Measurements from ENCODE around the gene RGP1. TPM values are rescaled to one million over a fixed set of nuclear protein-coding genes. Genes with fewer than 3 reads are reported as not detected.

RGP1 gene
- polyA plus RNA-seq, 1 donor (not counting 4 experiments of a cell fraction or from before 2014, with no cell fraction given), result 18.3 TPM

- Histone ChIP-seq H3K27me3 (ENCODE audit: control insufficient read depth, extremely low read depth, insufficient read depth, low read length) (no peaks in the 10 kb centered on the region), H3K4me3 (ENCODE audit: control insufficient read depth in 2 of 3, extremely low read depth in 1 of 3, insufficient read depth in 2 of 3, low read depth in 1 of 3, low read length in 3 of 3) (no peak overlapping the region), H3K9me3 (ENCODE audit: control insufficient read depth, low read depth, low read length) (no peaks in the 10 kb centered on the region), H3K9me1 (ENCODE audit: control insufficient read depth, extremely low read depth, insufficient read depth, low read length) (peaks cover 2% of the 10 kb centered on the region), H4K20me1 (ENCODE audit: control insufficient read depth, extremely low read depth, insufficient read depth, low read length) (peaks cover 3% of the 10 kb centered on the region), H3K79me2 (ENCODE audit: control insufficient read depth, insufficient read depth, low read length) (no peaks in the 10 kb centered on the region), H3K4me1 (ENCODE audit: control insufficient read depth, extremely low read depth, insufficient read depth, low read length) (no peaks in the 10 kb centered on the region), H3K4me2 (ENCODE audit: control insufficient read depth, extremely low read depth, insufficient read depth, low read depth, low read length) (no peak overlapping the region), H3K36me3 (ENCODE audit: control insufficient read depth in 2 of 2, extremely low read depth in 1 of 2, insufficient read depth in 2 of 2, low read length in 2 of 2) (peaks cover 57 to 76% of the 10 kb centered on the region in 2 experiments), H3K27ac (ENCODE audit: control insufficient read depth, insufficient read depth, low read length) (no peak overlapping the region), H3K9ac (ENCODE audit: control insufficient read depth, extremely low read depth, insufficient read depth, low read length) (no peak overlapping the region), H2AFZ (ENCODE audit: control insufficient read depth, low read length) (no peak overlapping the region)
- dilution Hi-C loops (cut with MboI; ENCODE audit: extremely low pct_ligation_motif_present, low sequenced_read_pairs), result no loop called here
- DNase-seq (ENCODE audit: low read depth, low spot score) (no peak), FAIRE-seq (no peak)
- TF ChIP-seq, protein P1, sequence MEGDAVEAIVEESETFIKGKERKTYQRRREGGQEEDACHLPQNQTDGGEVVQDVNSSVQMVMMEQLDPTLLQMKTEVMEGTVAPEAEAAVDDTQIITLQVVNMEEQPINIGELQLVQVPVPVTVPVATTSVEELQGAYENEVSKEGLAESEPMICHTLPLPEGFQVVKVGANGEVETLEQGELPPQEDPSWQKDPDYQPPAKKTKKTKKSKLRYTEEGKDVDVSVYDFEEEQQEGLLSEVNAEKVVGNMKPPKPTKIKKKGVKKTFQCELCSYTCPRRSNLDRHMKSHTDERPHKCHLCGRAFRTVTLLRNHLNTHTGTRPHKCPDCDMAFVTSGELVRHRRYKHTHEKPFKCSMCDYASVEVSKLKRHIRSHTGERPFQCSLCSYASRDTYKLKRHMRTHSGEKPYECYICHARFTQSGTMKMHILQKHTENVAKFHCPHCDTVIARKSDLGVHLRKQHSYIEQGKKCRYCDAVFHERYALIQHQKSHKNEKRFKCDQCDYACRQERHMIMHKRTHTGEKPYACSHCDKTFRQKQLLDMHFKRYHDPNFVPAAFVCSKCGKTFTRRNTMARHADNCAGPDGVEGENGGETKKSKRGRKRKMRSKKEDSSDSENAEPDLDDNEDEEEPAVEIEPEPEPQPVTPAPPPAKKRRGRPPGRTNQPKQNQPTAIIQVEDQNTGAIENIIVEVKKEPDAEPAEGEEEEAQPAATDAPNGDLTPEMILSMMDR (optimal IDR thresholded peaks at IDR 0.05 in 1 of 3, IDR thresholded peaks at IDR 0.05 in 1 of 3, conservative IDR thresholded peaks at IDR 0.05 in 1 of 3; ENCODE audit: extremely low read depth in 1 of 3, insufficient read depth in 2 of 3, low read length in 3 of 3), result no peak
- no peak for TF ChIP-seq EZH2 (IDR thresholded peaks at IDR 0.05; ENCODE audit: low read length)
These were observed 43.2 kb upstream of the RGP1 start for GRCh38 chr9:35705836-35706430.

DNA sequence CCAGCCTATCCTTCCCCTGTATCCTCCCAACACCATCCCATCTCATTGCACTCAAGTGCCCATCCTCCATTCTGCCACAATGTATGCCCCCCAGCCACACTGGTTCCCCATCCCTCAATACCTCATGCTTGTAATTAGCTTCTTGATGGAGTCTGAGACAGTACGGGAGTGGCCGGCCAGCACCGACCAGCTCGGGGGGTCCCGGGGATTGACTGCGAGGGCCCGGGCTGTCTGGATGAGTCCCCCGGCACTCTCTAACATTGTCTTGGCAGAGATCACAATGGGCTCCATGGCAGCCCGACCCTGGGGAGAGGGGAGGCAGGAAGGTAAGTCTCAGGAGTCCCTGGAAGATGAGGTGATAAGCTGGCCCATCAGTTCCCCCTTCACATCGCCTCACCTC, 42.1 kb upstream of the RGP1 start:
- Histone ChIP-seq H3K4me1 (ENCODE audit: control insufficient read depth, extremely low read depth, insufficient read depth, low read length) (no peaks in the 10 kb centered on the region), H3K79me2 (ENCODE audit: control insufficient read depth, insufficient read depth, low read length) (no peaks in the 10 kb centered on the region), H3K36me3 (ENCODE audit: control insufficient read depth in 2 of 2, extremely low read depth in 1 of 2, insufficient read depth in 2 of 2, low read length in 2 of 2) (peaks cover 62 to 79% of the 10 kb centered on the region in 2 experiments), H3K9me1 (ENCODE audit: control insufficient read depth, extremely low read depth, insufficient read depth, low read length) (peaks cover 2% of the 10 kb centered on the region), H4K20me1 (ENCODE audit: control insufficient read depth, extremely low read depth, insufficient read depth, low read length) (peaks cover 3% of the 10 kb centered on the region), H3K4me3 (ENCODE audit: control insufficient read depth in 2 of 3, extremely low read depth in 1 of 3, insufficient read depth in 2 of 3, low read depth in 1 of 3, low read length in 3 of 3) (no peak overlapping the region), H3K9me3 (ENCODE audit: control insufficient read depth, low read depth, low read length) (no peaks in the 10 kb centered on the region), H3K27me3 (ENCODE audit: control insufficient read depth, extremely low read depth, insufficient read depth, low read length) (no peaks in the 10 kb centered on the region), H2AFZ (ENCODE audit: control insufficient read depth, low read length) (no peak overlapping the region), H3K9ac (ENCODE audit: control insufficient read depth, extremely low read depth, insufficient read depth, low read length) (no peak overlapping the region), H3K4me2 (ENCODE audit: control insufficient read depth, extremely low read depth, insufficient read depth, low read depth, low read length) (no peak overlapping the region), H3K27ac (ENCODE audit: control insufficient read depth, insufficient read depth, low read length) (no peak overlapping the region)
- no peak for TF ChIP-seq EZH2 (IDR thresholded peaks at IDR 0.05; ENCODE audit: low read length)
- TF ChIP-seq, protein P1 (optimal IDR thresholded peaks at IDR 0.05 in 1 of 3, IDR thresholded peaks at IDR 0.05 in 1 of 3, conservative IDR thresholded peaks at IDR 0.05 in 1 of 3; ENCODE audit: extremely low read depth in 1 of 3, insufficient read depth in 2 of 3, low read length in 3 of 3), result no peak
- dilution Hi-C loops (cut with MboI; ENCODE audit: extremely low pct_ligation_motif_present, low sequenced_read_pairs), result no loop called here
- DNase-seq (ENCODE audit: low read depth, low spot score), result no peak
- FAIRE-seq, result no peak

All from keratinocyte (primary cell).